AML-193 (cell line): Measurements from ENCODE around the gene CTCFL.
"Not testable (repeated sequence)": the region's sequence is repeated elsewhere in the genome, so short reads cannot be mapped to it uniquely, and the experiment has no call there.

Experiments used
- DNase-seq, 2 experiments: peaks; one replicate each; lab custom pipeline; 2025; lab: John Stamatoyannopoulos, UW

The CTCFL gene

DNA sequence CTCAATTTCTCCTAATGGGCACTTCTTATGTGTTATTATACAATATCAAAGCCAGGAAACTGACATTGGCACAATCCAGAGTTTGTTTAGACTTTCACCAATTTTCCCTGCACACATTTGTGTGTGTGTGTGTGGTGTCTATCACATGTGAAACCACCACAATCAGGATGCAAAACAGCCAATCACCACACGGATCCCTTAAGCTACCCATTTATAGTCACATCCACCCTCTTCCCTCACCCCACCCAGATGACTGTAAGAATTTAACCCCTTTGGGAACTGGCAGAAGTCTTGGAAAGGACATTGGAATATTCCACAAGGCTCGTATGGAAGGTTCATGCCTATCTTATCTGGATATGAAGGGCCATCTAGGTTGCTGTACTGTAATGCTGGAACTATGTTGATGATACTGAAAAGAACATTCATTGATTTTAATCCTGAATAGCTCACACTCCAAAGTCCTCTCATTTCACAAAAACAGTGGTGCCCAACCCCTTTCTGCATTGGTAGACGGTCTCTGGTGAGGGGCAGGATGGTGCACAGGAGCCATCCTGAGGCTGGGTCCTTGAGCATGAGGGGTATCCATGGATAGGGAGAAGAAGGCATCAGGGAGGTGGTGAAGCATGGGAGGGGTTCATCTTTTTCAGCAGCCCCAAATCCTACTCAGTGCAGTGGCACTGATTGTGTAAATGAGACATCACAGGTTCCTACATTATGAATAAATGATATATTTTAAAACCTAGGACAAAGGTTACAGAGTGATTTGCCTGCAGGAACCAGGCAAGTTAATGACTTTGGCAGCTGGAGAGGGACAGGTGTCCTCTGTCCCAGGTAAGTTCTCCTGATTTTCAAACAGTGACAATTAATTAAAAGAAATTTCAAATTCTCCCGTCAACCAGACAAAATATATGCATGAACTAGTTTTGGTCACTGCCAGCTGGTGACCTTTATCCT lies 12.1 kb upstream of the CTCFL start:
- DNase-seq, result no peak

DNA sequence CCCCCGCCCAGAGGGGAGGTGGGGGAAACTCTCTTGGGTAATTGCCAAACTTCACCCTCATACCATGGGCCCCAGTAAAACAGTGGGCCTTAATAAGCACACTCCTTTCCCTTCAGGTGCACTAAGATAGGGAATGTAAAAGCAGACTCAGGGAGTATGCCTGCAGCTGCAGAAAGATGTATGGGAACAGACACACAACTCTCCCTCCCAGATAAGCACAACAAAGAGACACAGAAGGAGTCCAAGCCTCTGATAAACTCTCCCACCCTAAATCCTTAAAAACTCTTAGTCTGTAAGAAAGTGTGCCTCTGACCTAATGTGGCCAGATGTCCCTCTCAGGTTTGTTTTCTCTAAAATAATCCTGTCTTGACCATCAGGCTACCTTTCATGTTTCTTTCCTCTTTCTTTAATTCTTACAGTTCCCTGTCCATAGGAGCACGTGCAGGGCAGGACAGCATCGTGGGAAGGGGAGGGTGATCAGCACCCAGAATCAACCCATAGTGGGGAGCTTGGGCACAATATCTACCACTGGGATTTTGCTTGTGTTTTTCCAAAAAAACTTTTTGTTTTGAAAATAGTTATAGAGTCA lies 11.3 kb upstream of the CTCFL start:
- DNase-seq, result no peak

DNA sequence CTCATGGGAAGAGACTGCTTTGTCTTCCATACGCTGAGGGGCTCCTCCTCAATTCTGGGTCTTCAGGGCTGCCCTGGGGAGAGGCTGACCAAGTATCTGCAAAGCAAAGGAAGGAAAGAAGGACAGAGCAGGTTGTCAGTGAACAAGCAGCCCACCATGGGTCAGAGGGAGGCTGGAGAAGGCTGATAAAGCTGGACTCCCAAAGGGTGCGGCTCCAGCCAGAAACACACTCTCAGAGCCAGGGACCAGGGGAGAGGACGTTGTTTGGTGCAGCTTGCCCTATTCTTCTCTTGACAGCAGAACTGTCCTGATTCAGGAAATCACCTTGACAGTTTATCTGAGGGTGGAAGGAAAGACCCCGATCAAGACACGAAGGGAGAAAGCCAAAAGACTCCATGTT lies 10.4 kb upstream of the CTCFL start:
- DNase-seq, result no peak

DNA sequence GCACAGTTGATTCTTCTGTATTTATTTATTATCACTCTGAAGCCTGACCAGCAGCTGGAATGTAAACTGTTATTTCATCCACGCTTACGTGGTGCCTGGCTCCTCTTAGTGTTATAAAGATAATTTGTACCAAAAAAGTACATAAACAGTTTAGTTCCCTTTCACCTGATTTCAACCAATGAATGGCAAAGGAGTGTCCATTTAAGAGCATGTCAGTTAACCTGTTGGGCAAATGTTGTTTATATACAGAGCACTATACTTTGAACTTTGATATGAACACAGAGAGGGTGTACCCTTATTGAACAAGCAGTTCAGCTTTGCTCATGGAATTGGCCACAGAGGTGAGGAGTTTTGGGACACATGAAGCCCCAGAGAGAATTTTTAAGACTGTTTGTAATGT lies 7.2 kb upstream of the CTCFL start:
- no peak for DNase-seq

DNA sequence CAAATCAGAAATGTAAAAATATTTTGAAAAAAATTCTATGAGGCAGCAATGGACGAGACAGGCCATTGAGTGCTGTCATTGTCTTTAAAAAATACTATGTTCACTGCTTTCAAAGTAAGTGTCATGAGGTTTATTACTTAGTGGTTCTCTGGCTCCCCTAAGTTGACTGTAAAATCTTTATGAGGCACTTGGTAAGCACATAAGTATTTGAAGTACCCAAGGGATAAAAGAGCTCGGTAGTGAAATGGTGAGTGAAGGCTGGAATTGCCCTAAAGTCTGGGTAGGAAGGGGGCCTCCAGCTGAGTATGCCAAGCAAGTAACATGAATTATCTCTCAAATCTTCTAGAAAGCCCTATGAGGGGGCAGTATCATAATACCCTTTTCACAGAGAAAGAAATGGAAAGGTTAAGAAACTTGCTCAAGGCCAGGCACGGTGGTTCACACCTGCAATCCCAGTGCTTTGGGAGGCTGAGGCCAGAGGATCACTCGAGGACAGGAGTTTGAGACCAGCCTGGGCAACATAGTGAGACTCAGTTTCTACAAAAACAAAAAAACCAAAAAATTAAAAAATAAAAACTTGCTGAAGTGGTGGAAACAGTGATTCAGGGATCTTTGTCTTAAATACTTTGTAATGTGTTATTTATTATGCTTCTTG lies 5.5 kb upstream of the CTCFL start:
- no peak for DNase-seq

DNA sequence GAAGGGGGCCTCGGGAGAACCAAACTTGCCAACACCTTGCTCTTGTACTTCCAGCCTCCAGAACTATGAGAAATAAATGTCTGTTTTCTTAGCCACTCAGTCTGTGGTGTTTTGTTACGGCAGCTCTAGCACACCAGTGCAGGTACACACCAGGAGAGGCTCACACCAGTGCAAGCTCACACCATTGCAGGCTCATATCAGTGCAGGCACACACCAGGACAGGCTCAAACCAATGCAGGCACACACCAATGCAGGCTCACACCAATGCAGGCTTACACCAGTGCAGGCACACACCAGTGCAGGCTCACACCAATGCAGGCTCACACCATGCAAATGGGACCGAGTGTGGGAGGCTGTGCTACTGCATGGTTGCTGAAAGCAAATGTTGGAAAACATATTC lies 4.9 kb upstream of the CTCFL start:
- no peak for DNase-seq

DNA sequence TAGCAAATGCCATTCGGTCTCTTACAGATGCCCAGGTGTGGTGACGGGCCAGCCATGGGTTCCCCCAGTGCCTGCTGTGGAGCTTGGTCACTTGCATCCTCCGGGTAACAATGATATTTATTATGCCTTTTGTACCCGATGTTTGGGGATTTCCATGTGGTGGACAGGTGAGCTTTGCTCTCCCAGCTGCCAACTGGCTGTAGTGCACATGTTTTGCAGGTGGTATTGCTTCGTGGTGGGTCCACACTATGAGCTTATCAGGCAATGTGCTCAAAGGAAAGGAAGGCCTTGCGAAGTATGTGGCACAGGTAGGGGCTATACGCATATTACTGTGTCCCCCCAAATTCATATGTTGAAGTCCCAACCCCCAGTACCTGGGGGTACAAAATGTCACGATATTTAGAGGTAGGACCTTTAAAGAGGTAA lies 4.2 kb upstream of the CTCFL start:
- no peak for DNase-seq

DNA sequence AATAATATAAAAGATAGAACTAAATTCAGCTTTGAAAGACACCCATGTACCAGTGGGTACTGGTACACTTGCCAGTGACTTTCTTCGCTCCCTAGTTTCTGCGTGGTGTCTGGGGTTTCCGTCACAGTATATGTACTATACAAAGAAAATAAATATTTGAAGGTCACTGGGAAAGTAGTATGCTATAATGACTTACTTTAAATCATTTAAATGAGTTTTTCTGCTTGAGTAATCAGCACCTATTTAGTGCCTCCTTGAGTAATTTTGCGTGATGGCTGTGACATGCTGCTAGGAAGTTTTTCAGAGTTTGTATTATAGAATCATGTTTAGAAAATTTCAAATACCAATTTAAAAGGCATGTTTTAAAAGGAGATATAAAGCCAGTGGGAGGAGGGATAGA lies 3.2 kb upstream of the CTCFL start:
- no peak for DNase-seq

DNA sequence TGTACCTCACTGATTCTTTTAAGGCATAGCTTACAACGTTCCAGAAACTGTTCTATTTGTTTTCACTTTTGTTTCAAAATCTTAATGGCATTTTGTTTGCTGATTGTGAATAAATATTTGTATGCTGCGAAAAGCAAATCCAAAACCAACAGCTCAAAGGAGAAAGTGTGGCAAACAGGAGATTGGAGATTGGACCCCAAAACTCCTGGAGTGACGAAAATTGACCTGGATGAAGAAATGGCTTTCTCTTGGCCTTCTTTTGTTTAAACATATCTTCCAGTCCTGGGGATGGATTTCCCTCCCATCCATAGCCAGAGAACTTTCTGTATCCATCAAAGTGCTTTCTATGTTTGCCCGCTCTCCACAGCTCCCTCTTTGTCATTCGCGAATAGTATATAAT lies 2.8 kb upstream of the CTCFL start:
- DNase-seq, result no peak

DNA sequence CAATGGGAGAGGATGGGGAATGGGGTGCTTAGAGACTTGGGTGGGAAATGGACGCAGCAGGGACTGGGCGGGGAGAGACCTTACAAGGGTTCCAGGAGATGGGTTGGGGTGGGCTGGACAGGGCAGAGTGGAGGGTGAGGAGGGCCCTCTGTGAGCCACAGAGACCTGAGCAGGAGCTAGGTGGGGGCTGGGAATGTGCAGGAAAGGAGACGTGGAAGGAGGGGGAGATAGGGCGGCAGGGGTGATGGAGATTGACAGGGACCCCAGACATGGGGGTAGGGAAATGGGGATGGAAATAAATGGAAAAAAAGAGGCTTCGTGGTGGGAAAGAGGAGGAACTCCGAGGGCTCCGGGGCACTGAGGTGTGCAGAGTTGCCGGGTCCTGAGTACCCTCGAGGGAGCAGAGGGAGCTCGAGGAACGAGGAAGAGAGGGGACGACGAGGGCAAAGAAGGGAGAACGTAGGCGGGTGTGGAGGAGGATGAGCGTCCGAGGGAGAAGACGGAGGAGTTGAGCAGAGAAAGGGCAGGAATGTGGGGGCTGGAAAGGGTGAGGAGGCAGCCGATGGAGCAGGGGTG lies 2.0 kb upstream of the CTCFL start:
- DNase-seq, result no peak

DNA sequence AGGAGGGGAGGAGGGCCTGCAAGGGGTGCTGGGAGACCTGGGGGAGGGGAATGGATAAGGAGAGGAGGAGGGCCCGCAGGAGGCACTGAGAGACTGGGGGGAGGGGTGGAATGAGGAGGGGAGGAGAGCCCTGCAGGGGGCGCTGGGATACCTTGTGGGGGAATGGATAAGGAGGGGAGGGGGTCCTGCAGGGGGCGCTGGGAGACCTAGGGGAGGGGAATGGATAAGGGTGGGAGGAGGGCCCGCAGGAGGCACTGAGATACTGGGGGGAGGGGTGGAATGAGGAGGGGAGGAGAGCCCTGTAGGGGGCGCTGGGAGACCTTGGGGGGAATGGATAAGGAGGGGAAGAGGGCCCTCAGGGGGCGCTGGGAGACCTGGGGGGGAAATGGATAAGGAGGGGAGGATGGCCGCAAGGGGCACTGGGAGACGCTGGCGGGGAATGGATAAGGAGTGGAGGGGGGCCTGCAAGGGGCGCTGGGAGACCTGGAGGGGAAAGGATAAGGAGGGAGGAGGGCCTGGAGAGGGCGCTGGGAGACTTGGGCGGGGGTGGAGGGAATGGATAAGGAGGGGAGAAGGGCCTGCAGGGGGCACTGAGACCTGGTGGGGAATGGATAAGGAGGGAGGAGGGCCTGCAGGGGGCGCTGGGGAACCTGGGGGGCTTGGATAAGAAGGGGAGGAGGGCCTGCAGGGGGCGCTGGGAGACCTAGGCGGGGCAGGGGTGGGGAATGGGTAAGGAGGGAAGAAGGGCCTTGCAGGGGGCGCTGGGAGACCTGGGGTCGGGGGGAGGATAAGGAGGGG lies 1.3 kb upstream of the CTCFL start:
- no peak for DNase-seq

DNA sequence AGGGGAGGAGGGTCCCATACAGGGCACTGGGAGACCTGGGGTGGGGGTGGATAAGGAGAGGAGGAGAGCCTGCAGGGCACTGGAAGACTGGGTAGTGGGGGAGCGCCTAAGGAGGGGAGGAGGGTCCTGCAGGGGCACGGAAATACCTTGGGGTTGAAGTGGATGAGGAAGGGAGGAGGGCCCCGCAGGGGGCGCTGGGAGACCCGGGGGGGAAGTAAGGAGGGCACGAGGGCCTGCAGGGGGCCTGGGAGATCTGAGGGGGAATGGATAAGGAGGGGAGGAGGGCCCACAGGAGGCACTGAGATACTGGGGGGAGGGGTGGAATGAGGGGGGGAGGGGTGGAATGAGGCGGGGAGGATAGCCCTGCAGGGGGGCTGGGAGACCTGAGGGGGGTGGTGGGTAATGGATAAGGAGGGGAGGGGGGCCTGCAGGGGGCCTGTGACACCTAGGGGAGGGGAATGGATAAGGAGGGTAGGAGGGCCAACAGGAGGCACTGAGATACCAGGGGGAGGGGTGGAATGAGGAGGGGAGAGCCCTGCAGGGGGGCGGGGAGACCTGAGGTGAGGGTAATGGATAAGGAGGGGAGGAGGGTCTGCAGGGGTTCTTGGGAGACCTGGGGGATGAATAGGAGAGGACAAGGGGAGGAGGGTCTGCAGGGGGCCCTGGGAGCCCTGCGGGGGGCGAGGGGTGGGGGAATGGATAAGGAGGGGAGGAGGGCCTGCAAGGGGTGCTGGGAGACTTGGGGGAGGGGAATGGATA lies 567 bp upstream of the CTCFL start:
- DNase-seq, result no peak

DNA sequence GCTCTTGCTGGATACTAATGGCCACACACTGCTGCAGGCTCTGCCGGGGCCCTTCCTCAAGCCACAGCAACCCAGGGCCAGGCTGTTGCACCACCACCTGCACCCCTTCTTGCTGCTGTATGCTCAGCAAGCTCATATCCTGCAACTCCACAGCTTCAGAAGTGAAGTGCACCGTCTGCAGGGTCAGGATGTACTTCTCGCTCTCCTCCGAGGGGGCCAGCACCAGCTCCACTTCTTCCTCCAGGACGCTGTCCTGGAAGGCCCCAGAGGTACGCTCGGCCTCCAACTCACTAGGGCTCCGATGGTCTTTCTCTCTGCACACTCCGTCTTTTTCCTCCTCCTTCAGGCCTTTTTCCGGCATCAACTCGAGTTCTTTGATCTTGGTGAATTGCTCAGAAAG lies 1.2 kb downstream of the CTCFL start:
- DNase-seq, result no peak

DNA sequence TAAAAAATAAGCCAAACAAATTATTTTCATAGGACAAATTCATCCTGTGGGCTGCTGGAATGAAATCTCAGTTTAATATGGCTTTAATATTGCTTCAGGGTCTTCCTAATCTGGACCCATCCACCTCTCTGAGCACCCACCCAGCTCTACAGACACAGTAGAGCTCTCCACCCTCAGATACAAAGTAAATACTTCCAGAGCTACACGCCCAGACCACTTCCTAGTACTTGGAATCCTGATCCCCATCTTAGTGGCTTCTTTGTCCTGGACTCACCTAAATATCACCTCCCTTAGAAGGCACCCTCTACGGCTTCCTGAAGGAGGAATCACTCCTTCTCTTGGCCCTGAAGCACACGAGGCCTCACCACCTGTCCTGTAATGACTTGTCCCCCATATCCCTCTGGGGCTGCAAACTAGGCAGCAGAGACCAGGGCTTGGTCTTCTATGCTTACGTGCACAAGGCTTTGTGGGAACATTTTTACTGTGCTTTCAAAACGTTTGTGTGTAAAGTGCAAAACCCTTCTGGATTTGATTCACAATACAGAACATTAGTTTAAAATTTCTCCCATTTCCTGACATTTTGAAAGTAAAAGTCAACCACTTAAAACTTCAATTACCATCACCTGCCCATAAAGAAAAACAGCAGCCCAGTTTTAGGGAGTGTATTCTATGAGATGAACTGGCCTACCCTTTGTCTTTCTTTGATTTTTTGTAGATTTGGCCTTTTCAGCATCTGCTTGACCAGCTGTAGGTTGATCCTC lies 2.4 kb downstream of the CTCFL start:
- DNase-seq, result no peak

DNA sequence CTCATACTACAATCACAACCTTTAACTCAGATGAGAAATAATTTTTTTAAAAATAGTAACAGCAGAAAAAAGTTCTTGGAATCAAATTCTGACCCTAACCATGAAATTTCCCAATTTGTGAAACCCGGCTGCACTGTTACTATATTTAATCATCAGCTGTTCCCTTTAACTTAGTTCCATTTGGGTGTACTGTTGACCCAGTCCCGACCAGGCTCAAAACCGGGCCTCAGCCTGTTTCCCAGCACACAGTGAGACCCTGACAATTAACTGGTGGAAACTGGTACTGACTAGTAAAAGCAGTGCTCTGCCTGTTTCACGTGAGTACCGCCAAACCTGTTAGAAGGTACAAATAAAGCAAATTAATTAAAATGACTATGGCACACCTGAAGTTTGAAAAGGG lies 7.0 kb downstream of the CTCFL start:
- DNase-seq, result no peak

DNA sequence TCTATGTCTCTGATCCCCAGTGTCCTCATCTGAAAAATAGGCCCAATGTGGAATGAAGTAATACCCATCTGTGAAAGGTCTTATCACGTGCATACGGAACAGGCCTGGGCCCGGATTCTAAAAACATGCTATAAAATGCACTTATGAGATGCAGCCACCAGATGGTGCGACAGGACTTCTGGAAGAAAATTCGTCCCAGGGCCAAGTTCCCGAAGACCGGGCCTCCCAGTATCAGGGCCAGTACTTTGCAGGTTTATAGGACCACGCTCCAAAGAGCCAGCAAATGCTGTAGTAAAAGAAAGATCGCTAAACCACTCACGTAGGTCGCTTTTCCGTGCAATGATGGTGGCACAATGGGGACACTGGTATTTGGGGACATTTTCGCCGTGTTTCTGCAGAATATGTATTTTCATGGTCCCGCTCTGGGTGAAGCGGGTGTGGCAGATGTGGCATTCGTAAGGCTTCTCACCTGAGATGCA lies 10.6 kb downstream of the CTCFL start:
- DNase-seq, result peak; percentile 37 to 44

DNA sequence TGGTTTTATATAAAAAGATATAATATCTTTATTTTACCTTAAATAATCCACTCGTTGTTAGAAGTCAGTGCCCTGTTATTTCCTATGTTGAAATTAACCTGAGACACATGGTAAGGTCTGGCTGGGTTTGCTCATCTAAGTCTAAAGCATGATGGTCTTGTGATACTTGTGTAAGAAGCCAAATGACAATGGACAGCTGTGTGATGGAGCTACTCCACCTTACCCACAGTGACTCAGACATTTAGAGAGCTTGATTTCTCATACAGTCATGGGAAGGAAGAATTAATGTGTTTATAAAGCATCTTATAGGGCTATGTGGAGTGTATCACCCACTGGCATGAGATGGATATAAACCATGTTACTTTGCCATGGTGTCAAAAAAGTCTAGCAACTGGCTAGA lies 11.7 kb downstream of the CTCFL start:
- no peak for DNase-seq

DNA sequence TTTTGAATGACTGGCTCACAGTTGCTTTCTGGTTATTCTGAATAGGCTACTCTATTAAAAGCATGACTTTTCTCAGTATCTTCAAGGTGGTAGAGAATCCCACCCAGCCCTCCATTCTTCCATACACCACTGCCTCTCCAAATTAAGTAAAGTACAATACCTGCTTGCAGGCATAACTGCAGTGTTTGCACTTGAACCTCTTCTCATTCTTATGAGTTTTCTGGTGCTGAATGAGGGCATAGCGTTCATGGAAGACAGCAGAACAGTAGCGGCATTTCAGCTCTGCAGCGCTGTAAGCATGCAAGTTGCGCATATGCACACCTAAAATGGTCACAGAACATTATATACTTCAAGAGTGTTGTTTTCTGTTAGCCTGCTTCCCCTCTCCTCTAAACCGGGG lies 12.5 kb downstream of the CTCFL start:
- no peak for DNase-seq

DNA sequence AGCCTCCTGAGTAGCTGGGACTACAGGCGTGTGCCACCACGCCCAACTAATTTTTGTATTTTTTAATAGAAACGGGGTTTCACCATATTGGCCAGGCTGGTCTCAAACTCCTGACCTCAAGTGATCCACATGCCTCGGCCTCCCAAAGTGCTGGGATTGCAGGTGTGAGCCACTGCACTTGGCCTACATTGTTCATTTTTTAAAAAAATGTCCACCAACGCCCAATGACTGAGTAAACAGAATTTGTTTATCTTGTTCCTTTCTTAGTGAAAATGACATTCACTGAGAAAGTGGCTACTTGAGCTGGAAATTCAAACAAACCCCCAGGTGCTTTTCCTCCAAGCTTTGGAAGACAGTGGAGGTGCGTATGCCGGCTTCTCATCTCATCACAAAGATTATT lies 13.2 kb downstream of the CTCFL start:
- DNase-seq, result not testable (repeated sequence)

DNA sequence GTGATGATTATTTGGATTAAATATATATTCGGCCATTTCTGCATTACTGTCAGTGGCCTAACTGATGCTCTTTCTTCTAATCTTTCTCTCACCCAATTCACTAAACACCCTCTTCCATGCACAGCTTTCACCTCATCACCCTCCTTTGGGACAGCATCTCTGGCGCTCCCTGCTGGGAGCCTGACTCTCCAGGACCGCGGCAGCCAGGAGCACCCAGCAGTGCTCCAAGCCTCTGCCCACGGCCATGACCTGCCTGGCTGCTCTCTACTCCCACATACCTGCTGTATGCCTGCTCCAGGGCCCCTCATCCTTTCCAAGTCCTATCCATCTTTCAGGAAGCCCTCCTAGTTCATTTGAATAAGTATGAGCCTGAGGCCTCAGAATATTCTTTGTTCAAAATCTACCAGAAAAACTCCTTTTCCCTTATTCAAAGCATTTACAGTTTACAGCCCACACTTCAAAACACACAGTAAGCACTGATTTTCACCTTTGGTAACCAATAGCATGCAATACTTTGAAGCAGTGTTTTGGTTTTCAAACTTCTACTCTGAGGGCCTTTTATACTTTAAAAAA lies 15.2 kb downstream of the CTCFL start:
- DNase-seq, result peak; percentile 61 to 66
